ENCODE results near the gene EXOSC1. TPM values are rescaled to one million over a fixed set of nuclear protein-coding genes. Genes with fewer than 3 reads are reported as not detected.

EXOSC1 gene
- polyA plus RNA-seq, 3 donors = 34.7 to 60.6 (median 55.8) TPM

GRCh38 chr10:97463363-97464132, 17.7 kb upstream of the EXOSC1 start:
- Mint-ChIP-seq H3K27ac (peak overlapping the region in 4 of 7 donors; percentile 4 to 72 (median 36)), H3K36me3 (peaks cover 79 to 98% of the 10 kb centered on the region in 2 donors), H3K9me3 (no peaks in the 10 kb centered on the region), H3K4me3 (no peak overlapping the region), H3K4me1 (no peaks in the 10 kb centered on the region), H3K27me3 (ENCODE audit: low read depth in 3 of 3) (peaks cover 0 to 2% (median 0%) of the 10 kb centered on the region in 3 donors)
- Histone ChIP-seq H3K36me3 (replicated peaks in 1 of 2; ENCODE audit: control insufficient read depth in 1 of 2, insufficient read depth in 2 of 2, low read length in 2 of 2) (peaks cover 86 to 99% of the 10 kb centered on the region in 2 donors), H3K4me1 (ENCODE audit: control insufficient read depth in 1 of 2, insufficient read depth in 2 of 2, low read length in 2 of 2) (no peaks in the 10 kb centered on the region), H2AFZ (ENCODE audit: insufficient read depth, low read depth, low read length, poor library complexity, severe bottlenecking) (peak overlapping the region; percentile 39), H3K27me3 (ENCODE audit: control insufficient read depth in 2 of 2, insufficient read depth in 2 of 2, low read length in 2 of 2) (no peaks in the 10 kb centered on the region), H3K4me3 (replicated peaks in 1 of 3; ENCODE audit: low read depth in 2 of 3, low read length in 3 of 3) (no peak overlapping the region), H3K79me2 (ENCODE audit: insufficient read depth, low read length) (no peaks in the 10 kb centered on the region), H3K4me2 (replicated peaks; ENCODE audit: extremely low read depth, low read length, poor library complexity, severe bottlenecking) (no peak overlapping the region), H3K27ac (ENCODE audit: low read depth in 1 of 2, low read length in 2 of 2) (peak overlapping the region in 1 of 2 donors; percentile 43), H3K9ac (ENCODE audit: insufficient read depth, low read length, poor library complexity, severe bottlenecking) (no peak overlapping the region), H3K9me3 (replicated peaks in 1 of 2; ENCODE audit: control insufficient read depth in 1 of 2, insufficient read depth in 1 of 2, low read length in 2 of 2) (no peaks in the 10 kb centered on the region), H4K20me1 (ENCODE audit: insufficient read depth, low read length) (no peaks in the 10 kb centered on the region)
- intact Hi-C loops (cut with micrococcal nuclease) = loop anchor here in 1 of 2 donors (2.0 kb wide), 1 partner anchor 89 kb away; no protein-coding TSS in a partner anchor
- WGBS (ENCODE audit: insufficient coverage) = no CpG with 5 or more reads among the region's 4 CpGs
- DNase-seq = peak; percentile 12 to 41 (median 33)
- peak; percentile 96 for TF ChIP-seq CTCF (IDR thresholded peaks at IDR 0.05)

- H3K9ac ChIP-seq (ENCODE audit: insufficient read depth, low read length, poor library complexity, severe bottlenecking) = no peak overlapping the region
- H4K20me1 ChIP-seq (ENCODE audit: insufficient read depth, low read length) = no peaks in the 10 kb centered on the region
- no peaks in the 10 kb centered on the region for H3K27me3 ChIP-seq (ENCODE audit: control insufficient read depth in 2 of 2, insufficient read depth in 2 of 2, low read length in 2 of 2)
- TF ChIP-seq CTCF (IDR thresholded peaks at IDR 0.05) = no peak
- Mint-ChIP-seq H3K27ac (peak overlapping the region in 5 of 7 donors; percentile 2 to 68 (median 30)), H3K4me1 (no peaks in the 10 kb centered on the region), H3K27me3 (ENCODE audit: low read depth in 3 of 3) (peaks cover 0 to 2% (median 0%) of the 10 kb centered on the region in 3 donors), H3K36me3 (peaks cover 79 to 98% of the 10 kb centered on the region in 2 donors), H3K9me3 (no peaks in the 10 kb centered on the region), H3K4me3 (no peak overlapping the region)
- no peaks in the 10 kb centered on the region for H3K9me3 ChIP-seq (replicated peaks in 1 of 2; ENCODE audit: control insufficient read depth in 1 of 2, insufficient read depth in 1 of 2, low read length in 2 of 2)
- no peak overlapping the region for H3K4me3 ChIP-seq (replicated peaks in 1 of 3; ENCODE audit: low read depth in 2 of 3, low read length in 3 of 3)
- intact Hi-C loops (cut with micrococcal nuclease) = loop anchor here in 1 of 2 donors (2.0 kb wide), 1 partner anchor 90 kb away; no protein-coding TSS in a partner anchor
- no peak overlapping the region for H3K4me2 ChIP-seq (replicated peaks; ENCODE audit: extremely low read depth, low read length, poor library complexity, severe bottlenecking)
- peaks cover 85 to 99% of the 10 kb centered on the region in 2 donors for H3K36me3 ChIP-seq (replicated peaks in 1 of 2; ENCODE audit: control insufficient read depth in 1 of 2, insufficient read depth in 2 of 2, low read length in 2 of 2)
- no peak overlapping the region for H3K27ac ChIP-seq (ENCODE audit: low read depth in 1 of 2, low read length in 2 of 2)
- H3K4me1 ChIP-seq (ENCODE audit: control insufficient read depth in 1 of 2, insufficient read depth in 2 of 2, low read length in 2 of 2) = no peaks in the 10 kb centered on the region
- no peaks in the 10 kb centered on the region for H3K79me2 ChIP-seq (ENCODE audit: insufficient read depth, low read length)
- H2AFZ ChIP-seq (ENCODE audit: insufficient read depth, low read depth, low read length, poor library complexity, severe bottlenecking) = no peak overlapping the region
- no peak for DNase-seq
- 100% methylated on average over 1 of the region's 2 CpGs for WGBS (ENCODE audit: insufficient coverage)
Measured at GRCh38 chr10:97462309-97462708, 16.5 kb upstream of the EXOSC1 start.

Measured in CD14-positive monocyte (primary cell).